GM12892 (cell line): Measurements from ENCODE around the gene POC5.

Experiments
- DNase-seq: peaks from one replicate; pipeline ENCODE4 v3.0.0; 2011; ENCODE audit not compliant: insufficient read length
- FAIRE-seq: peaks from 2 replicates; lab custom pipeline; 2011; peaks lifted over from hg19 to GRCh38; lab: Jason Lieb, UNC
- POLR2A ChIP-seq: IDR thresholded peaks from 2 replicates; pipeline ENCODE4 v1.6.1; 2011; ENCODE audit warnings: low read depth, low read length, control low read depth
- POLR2AphosphoS5 ChIP-seq: IDR thresholded peaks from 2 replicates; pipeline ENCODE4 v1.6.1; 2011; ENCODE audit warnings: low read depth, low read length, control low read depth
- TAF1 ChIP-seq: IDR thresholded peaks from 2 replicates; pipeline ENCODE4 v1.6.1; 2011; ENCODE audit warnings: low read depth, mild to moderate bottlenecking, control low read depth, low read length, borderline replicate concordance

POC5 gene

GRCh38 chr5:75694781-75695180 is 22.5 kb downstream of the POC5 start:
- FAIRE-seq (no peak), DNase-seq (no peak)
- TF ChIP-seq POLR2A (no peak), TAF1 (no peak), POLR2AphosphoS5 (no peak)

GRCh38 chr5:75690669-75691068 is 26.6 kb downstream of the POC5 start:
- no peak for FAIRE-seq
- TF ChIP-seq POLR2AphosphoS5 (no peak), POLR2A (no peak), TAF1 (no peak)
- DNase-seq, result no peak

GRCh38 chr5:75686480-75686879 is 30.8 kb downstream of the POC5 start:
- TF ChIP-seq TAF1, result no peak
- TF ChIP-seq POLR2AphosphoS5, result no peak
- no peak for TF ChIP-seq POLR2A
- FAIRE-seq, result no peak
- DNase-seq, result no peak

- FAIRE-seq, result no peak
Observed at GRCh38 chr5:75685141-75685540, 32.1 kb downstream of the POC5 start.

GRCh38 chr5:75681125-75681830 is 36.0 kb downstream of the POC5 start:
- TF ChIP-seq POLR2AphosphoS5 (no peak), TAF1 (no peak), POLR2A (no peak)
- DNase-seq (no peak), FAIRE-seq (no peak)

More at GRCh38 chr5:75685141-75685540, 32.1 kb downstream of the POC5 start:
- no peak for DNase-seq
- TF ChIP-seq POLR2A (no peak), POLR2AphosphoS5 (no peak), TAF1 (no peak)

- FAIRE-seq (peak; percentile 53), DNase-seq (no peak)
- TF ChIP-seq POLR2AphosphoS5 (no peak), TAF1 (no peak), POLR2A (no peak)
Observed at GRCh38 chr5:75678155-75678554, 39.1 kb downstream of the POC5 start.

- TF ChIP-seq POLR2AphosphoS5 (no peak), POLR2A (no peak), TAF1 (no peak)
- DNase-seq (no peak), FAIRE-seq (no peak)
Observed at GRCh38 chr5:75677607-75678006, 39.6 kb downstream of the POC5 start.

GRCh38 chr5:75675783-75676182 is 41.5 kb downstream of the POC5 start:
- FAIRE-seq, result no peak
- DNase-seq, result no peak
- TF ChIP-seq POLR2A (no peak), TAF1 (no peak), POLR2AphosphoS5 (no peak)

- TF ChIP-seq TAF1 (no peak), POLR2AphosphoS5 (no peak), POLR2A (no peak)
- no peak for FAIRE-seq
- DNase-seq, result no peak
Observed at GRCh38 chr5:75672616-75673015, 44.6 kb downstream of the POC5 start.

- FAIRE-seq (no peak), DNase-seq (no peak)
- TF ChIP-seq POLR2A, result no peak
- no peak for TF ChIP-seq TAF1
- TF ChIP-seq POLR2AphosphoS5, result no peak
Observed at GRCh38 chr5:75671506-75671905, 45.7 kb downstream of the POC5 start.

GRCh38 chr5:75670577-75670976 is 46.7 kb downstream of the POC5 start:
- no peak for DNase-seq
- no peak for FAIRE-seq
- no peak for TF ChIP-seq TAF1
- no peak for TF ChIP-seq POLR2A
- TF ChIP-seq POLR2AphosphoS5, result no peak
